Smooth muscle cell of the brain vasculature (primary cell): ENCODE data around the gene GLCE.
"Not testable (repeated sequence)": the region's sequence is repeated elsewhere in the genome, so short reads cannot be mapped to it uniquely, and the experiment has no call there.

Experiments used
- DNase-seq: peaks from one replicate; pipeline ENCODE4 v3.0.0-alpha.2; 2012; ENCODE audit warnings: low read depth, low spot score

GLCE gene

DNA sequence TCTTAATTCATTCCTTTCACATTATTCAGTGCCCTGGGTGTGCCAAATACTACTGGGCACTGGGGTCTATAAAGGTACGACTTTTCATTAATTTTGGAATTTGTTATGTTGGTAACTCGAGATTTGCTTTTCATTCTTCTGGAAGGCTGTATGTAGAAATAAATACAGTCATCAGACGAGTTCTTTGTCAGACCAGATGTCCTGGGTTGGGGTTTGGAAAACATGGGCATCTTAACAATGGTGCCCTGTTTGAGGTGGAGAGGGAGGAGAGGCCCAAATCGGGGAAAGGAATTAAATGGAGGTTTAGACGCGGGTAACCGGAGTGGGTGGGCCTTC lies 662 bp upstream of the GLCE start:
- no peak for DNase-seq

DNA sequence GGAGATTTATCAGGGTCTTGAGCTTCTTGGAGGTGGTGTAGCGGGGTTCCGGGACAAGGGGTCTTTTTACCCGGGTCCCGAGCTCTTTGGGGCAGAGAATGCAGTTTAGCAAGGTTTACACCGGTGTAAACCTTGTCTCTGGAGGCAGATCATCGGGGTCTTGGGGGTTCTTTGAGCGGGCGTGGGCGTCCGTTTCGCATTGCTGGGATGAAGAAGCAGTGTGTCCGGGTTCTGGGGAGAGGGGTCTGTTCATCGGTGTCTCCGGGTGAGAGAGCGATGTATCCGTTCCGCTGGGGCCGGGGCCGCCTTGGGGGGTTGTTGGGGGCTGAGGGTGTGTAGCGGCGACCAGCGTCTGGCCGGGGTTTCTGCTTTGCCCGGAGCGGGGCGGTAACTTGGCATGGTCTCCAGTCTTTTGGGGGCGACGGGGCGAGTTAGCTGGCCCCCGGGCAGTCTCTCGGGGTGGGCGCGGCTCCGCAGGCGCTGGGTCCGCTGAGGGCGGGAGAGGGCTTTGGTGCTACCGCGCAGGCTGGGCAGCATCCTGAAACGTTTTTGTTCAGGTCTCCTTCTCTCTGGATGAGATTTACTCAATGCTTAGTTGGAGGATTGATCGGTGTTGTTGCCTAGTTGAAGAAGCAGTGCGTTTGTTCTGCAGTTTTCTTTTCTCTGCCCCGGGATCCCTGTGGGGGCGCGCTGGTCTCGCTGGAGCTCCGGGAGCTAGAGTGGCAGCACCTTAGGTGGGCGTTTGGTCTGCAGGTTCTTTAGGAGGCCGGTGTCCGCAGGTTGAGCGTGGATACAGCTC lies 843 bp downstream of the GLCE start:
- no peak for DNase-seq

GRCh38 chr15:69161878-69162213 lies 1.4 kb downstream of the GLCE start:
- DNase-seq = no peak

- DNase-seq = no peak
Measured at GRCh38 chr15:69163141-69163669, 2.8 kb downstream of the GLCE start.

DNA sequence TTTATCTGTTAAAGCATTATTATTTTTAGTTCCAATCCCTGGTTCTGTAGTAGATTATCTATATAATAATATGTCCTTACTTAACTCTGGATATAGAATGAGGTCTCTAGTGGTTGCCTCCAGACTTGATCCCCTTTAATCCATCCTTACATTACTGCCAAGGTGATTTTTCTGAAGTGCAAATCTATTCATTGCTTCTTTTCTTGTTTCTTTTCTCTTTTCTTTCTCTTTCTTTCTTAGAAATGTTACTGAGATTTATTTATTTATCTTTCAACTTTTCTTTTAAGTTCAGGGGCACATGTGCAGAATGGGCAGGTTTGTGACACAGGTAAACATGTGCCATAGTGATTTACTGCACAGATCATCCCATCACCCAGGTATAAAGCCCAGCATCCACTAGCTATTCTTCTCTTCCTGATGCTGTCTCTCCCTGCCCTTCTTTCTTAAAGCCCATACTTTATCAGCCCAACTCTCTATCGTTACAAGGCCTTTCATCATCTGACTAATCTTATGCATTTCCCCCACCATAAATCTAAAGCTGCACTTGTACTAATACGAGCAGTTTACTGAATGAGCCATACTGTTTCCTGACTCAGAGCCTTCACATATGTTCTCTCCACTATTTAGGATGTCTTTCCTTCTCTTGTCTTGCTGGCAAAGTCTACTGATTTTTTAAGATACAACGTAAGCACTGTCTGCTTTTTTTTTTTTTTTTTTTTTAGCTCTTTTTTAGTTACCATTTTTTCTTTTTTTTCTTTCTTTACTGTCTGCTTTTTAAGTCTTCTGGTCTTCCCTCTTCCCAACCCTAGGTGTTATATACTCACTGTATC lies 4.6 kb downstream of the GLCE start:
- no peak for DNase-seq

DNA sequence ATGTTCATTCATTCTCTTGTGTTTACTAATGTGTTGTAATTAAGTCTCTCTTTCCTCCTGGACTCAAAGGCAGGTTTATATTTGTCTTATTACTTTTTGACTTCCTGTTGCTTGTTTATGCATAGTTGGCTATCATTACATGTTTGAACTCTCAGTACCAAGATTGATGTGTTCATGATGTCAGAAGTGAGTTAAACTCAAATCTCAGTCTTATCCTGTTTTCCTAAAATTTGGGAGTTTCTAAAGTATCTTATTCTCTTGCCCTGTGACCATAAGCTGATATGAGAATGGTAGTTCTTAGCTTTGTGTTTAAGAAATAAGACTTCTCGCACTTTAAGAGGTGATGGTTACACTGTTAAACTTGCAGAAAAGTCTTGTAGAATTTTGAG lies 5.2 kb downstream of the GLCE start:
- no peak for DNase-seq

GRCh38 chr15:69167218-69167846 lies 6.9 kb downstream of the GLCE start:
- no peak for DNase-seq

DNA sequence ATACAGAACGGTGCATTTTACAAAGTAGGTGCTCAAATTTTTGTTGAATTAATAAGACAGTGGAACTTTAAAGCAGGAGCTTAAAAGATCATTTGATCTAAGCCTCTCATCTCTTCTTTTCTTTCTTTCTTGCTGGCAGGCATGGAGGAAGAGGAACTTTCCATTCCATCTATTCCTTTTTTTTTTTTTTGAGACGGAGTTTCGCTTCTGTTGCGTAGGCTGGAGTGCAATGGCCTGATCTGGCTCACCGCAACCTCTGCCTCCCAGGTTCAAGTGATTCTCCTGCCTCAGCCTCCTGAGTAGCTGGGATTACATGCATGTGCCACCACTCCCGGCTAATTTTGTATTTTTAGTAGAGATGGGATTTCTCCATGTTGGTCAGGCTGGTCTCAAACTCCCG lies 7.9 kb downstream of the GLCE start:
- DNase-seq = not testable (repeated sequence)

DNA sequence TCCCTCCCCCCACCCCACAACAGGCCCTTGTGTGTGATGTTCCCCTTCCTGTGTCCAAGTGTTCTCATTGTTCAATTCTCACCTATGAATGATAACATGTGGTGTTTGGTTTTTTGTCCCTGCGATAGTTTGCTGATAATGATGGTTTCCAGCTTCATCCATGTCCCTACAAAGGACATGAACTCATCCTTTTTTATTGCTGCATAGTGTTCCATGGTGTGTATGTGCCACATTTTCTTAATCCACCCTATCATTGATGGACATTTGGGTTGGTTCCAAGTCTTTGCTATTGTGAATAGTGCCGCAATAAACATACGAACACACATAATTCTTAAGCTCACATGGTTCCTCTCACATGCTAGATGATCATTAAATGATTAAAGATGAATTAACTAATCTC lies 9.1 kb downstream of the GLCE start:
- not testable (repeated sequence) for DNase-seq

GRCh38 chr15:69170597-69170996 lies 10.2 kb downstream of the GLCE start:
- no peak for DNase-seq

GRCh38 chr15:69172847-69173246 lies 12.4 kb downstream of the GLCE start:
- DNase-seq = no peak

DNA sequence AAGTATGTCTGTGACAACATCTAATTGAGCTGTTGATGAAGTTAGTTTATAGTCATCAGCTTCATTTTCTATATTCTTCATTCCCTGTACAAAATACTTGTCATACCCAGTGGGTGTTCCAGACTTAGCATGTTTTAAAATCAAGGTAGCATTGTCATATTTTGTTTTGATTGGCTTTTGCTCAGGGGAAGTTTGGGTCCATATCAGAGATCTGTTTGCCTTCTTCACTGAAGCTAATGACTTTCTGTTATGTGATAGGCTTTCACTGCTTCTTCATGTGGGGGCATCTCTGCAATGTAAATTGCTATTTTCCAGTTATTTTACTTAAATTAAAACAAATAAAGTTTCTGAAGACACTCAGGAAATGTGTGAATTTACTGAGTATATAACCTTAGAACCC lies 15.1 kb downstream of the GLCE start:
- no peak for DNase-seq

GRCh38 chr15:69181424-69181823 lies 21.0 kb downstream of the GLCE start:
- DNase-seq = no peak

DNA sequence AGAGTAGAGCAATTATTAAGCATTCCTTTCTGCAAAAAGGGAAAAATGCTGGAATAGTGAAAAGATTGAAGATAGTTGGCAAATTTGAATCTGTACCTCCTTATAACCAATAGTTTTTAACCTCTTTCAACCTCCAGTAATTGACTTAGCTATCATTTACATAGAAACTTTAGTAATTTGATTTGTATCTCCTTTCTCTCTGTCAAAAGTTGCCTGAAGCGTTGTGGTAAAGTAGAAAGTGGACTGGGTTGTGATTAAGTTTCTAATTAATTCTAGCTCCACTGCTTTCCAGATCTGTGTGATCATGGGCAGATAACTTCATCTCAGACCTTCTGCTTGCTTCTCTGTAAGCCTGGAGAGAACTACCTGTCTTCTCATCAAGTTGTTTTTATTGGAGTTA lies 24.8 kb downstream of the GLCE start:
- DNase-seq = no peak

GRCh38 chr15:69185706-69186105 lies 25.3 kb downstream of the GLCE start:
- no peak for DNase-seq

- no peak for DNase-seq
Measured at GRCh38 chr15:69189157-69189556, 28.7 kb downstream of the GLCE start.

DNA sequence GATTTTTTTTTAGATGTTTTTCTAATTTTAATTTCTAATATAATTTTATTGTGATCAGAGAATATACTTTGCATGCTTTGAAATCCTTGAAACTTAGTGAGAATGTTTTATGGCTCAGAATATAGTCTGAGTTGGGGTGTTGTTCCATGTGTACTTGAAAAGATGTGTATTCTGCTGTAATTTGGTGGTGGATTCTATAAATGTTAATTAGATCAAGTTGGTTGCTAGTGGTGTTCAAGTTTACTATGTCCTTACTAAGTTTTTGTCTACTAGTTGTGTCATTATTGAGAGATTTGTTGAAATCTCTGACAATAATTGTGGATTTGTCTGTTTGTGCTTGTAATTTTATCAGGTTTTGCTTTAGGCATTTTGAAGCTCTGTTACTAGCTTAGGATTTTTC lies 29.7 kb downstream of the GLCE start:
- DNase-seq = no peak

GRCh38 chr15:69190504-69190903 lies 30.1 kb downstream of the GLCE start:
- DNase-seq = no peak

- peak; percentile 31 for DNase-seq
Measured at GRCh38 chr15:69194025-69194827, 33.8 kb downstream of the GLCE start.

DNA sequence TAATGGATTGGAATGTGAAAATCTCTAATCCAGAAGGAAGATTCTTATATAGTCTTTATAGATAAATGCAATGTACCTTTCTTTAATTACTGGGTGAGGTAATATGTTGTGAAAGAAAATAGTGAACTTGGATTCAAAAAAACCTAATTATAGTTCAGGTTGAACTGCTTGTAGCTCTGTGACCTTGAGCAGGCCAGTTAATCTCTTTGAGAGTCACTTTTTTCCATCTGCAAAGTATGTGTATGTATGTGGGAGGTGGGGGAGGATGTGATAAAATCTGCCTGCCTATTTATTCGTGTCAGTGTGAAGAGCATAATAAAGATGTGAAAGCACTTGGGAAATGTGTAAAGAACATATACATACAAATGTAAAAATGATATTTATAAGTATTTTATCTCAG lies 34.4 kb downstream of the GLCE start:
- DNase-seq = no peak

GRCh38 chr15:69200832-69201745 lies 40.7 kb downstream of the GLCE start:
- no peak for DNase-seq
